ENCODE data around the gene FREM1. TPM values are rescaled to one million over a fixed set of nuclear protein-coding genes. Genes with fewer than 3 reads are reported as not detected.

The FREM1 gene
- total and polyA plus RNA-seq, 2 of the 4 experiments (the other 2 are of a cell fraction): under 0.01 TPM; not detected in 1

- no peak overlapping the region for H3K9ac ChIP-seq (ENCODE audit: low read depth, low read length)
- H3K27ac ChIP-seq (ENCODE audit: insufficient read depth, low read length): no peak overlapping the region
- dilution Hi-C loops (cut with HindIII; ENCODE audit: low sequenced_read_pairs, unreplicated experiment): no loop called here
- no peaks in the 10 kb centered on the region for H3K36me3 ChIP-seq (ENCODE audit: control insufficient read depth, insufficient read depth, low read length)
- in situ Hi-C loops (cut with MboI; ENCODE audit: low sequenced_read_pairs): no loop called here
- no peak overlapping the region for H4K5ac ChIP-seq (ENCODE audit: low read depth, low read length)
- no peak overlapping the region for H3K14ac ChIP-seq (replicated peaks; ENCODE audit: low read depth, low read length)
- no peak overlapping the region for H2BK20ac ChIP-seq (ENCODE audit: low read depth, low read length)
- no peak overlapping the region for H2AK5ac ChIP-seq (ENCODE audit: low read depth, low read length)
- H3K56ac ChIP-seq (ENCODE audit: extremely low read depth, insufficient read depth, low read length): no peak overlapping the region
- BruUV-seq (replicated peaks): no TSS peak
- ChIA-PET POLR2A (ENCODE audit: unreplicated experiment) (no interaction called here), CTCF (interaction anchor here (0.6 to 0.7 kb wide), 2 partner anchors 35 to 921 kb away, joined by 3 to 4 read pairs; no protein-coding TSS in a partner anchor)
- H3K4me1 ChIP-seq (ENCODE audit: control insufficient read depth, insufficient read depth, low read length): no peaks in the 10 kb centered on the region
- TF ChIP-seq CEBPB (IDR thresholded peaks at IDR 0.05; ENCODE audit: low read depth, low read length) (no peak), CHD1 (IDR thresholded peaks at IDR 0.05; ENCODE audit: low read depth, low read length) (no peak), MAFK (IDR thresholded peaks at IDR 0.05; ENCODE audit: low read depth, low read length) (no peak), RFX5 (IDR thresholded peaks at IDR 0.05; ENCODE audit: low read depth, low read length) (no peak), BHLHE40 (IDR thresholded peaks at IDR 0.05; ENCODE audit: low read depth, low read length) (no peak), RAD21 (IDR thresholded peaks at IDR 0.05; ENCODE audit: low read length) (no peak), MXI1 (IDR thresholded peaks at IDR 0.05; ENCODE audit: borderline replicate concordance, low read depth, low read length) (no peak), SMC3 (IDR thresholded peaks at IDR 0.05; ENCODE audit: low read depth, low read length) (no peak), USF2 (IDR thresholded peaks at IDR 0.05; ENCODE audit: low read depth, low read length) (no peak), RCOR1 (IDR thresholded peaks at IDR 0.05; ENCODE audit: insufficient replicate concordance, low read length) (no peak), FOS (IDR thresholded peaks at IDR 0.05; ENCODE audit: low read depth, low read length) (no peak), NFE2L2 (IDR thresholded peaks at IDR 0.05; ENCODE audit: low read depth, low read length) (no peak), CTCF (conservative IDR thresholded peaks at IDR 0.05; ENCODE audit: low read depth, low read length) (no peak), MAZ (IDR thresholded peaks at IDR 0.05; ENCODE audit: borderline replicate concordance, low read depth, low read length) (no peak), POLR2A (IDR thresholded peaks at IDR 0.05; ENCODE audit: low read depth, low read length) (no peak)
- TF ChIP-seq, protein P1, sequence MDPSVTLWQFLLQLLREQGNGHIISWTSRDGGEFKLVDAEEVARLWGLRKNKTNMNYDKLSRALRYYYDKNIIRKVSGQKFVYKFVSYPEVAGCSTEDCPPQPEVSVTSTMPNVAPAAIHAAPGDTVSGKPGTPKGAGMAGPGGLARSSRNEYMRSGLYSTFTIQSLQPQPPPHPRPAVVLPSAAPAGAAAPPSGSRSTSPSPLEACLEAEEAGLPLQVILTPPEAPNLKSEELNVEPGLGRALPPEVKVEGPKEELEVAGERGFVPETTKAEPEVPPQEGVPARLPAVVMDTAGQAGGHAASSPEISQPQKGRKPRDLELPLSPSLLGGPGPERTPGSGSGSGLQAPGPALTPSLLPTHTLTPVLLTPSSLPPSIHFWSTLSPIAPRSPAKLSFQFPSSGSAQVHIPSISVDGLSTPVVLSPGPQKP (IDR thresholded peaks at IDR 0.05; ENCODE audit: borderline replicate concordance, low read depth, low read length): no peak
- H4K8ac ChIP-seq (ENCODE audit: low read depth in 2 of 2, low read length in 2 of 2): no peak overlapping the region
- H2BK120ac ChIP-seq (ENCODE audit: low read depth, low read length): no peak overlapping the region
- no peaks in the 10 kb centered on the region for H3K27me3 ChIP-seq (ENCODE audit: control insufficient read depth, insufficient read depth, low read length)
- H2BK5ac ChIP-seq (ENCODE audit: low read depth, low read length, poor library complexity, severe bottlenecking): no peak overlapping the region
- H3K4me3 ChIP-seq (ENCODE audit: insufficient read depth, low read depth, low read length): no peak overlapping the region
- no peak for DNase-seq
- intact Hi-C loops (cut with micrococcal nuclease): no loop called here
- H3K9me1 ChIP-seq (ENCODE audit: insufficient read depth, low read length): no peaks in the 10 kb centered on the region
- no peaks in the 10 kb centered on the region for H3K79me1 ChIP-seq (ENCODE audit: low read depth in 1 of 2, low read length in 2 of 2)
- no peak overlapping the region for H3K4me2 ChIP-seq (ENCODE audit: low read depth, low read length)
- no peak overlapping the region for H2BK15ac ChIP-seq (ENCODE audit: low read depth, low read length)
- no CpG with 5 or more reads among the region's 1 CpG for WGBS, 2 experiments (ENCODE audit: extremely low coverage in 2 of 2, insufficient read length in 1 of 2)
- no peak for ATAC-seq (ENCODE audit: low read depth)
- H4K91ac ChIP-seq (ENCODE audit: insufficient read depth, low read depth, low read length): no peak overlapping the region
- no peak overlapping the region for H3K4ac ChIP-seq (ENCODE audit: low read depth, low read length)
- no peak overlapping the region for H2AFZ ChIP-seq (replicated peaks; ENCODE audit: low read length, poor library complexity)
- no peak overlapping the region for H2AK9ac ChIP-seq (replicated peaks; ENCODE audit: low read depth, low read length, poor library complexity)
- H3K18ac ChIP-seq (ENCODE audit: low read depth, low read length): no peak overlapping the region
- H3K9me3 ChIP-seq (ENCODE audit: control insufficient read depth, insufficient read depth, low read length): no peaks in the 10 kb centered on the region
- H3K23ac ChIP-seq (ENCODE audit: low read depth, low read length): no peak overlapping the region
- H4K20me1 ChIP-seq (ENCODE audit: insufficient read depth, low read length): no peaks in the 10 kb centered on the region
Observed at GRCh38 chr9:14731294-14731981, 178.8 kb downstream of the FREM1 start.

Measured in IMR-90 (cell line).